GM12878 (cell line): ENCODE measurements around the gene LCE1A. TPM values are rescaled to one million over a fixed set of nuclear protein-coding genes. Genes with fewer than 3 reads are reported as not detected.

Experiments
- ATAC-seq: fragments of 200-7000 bp; cut with Tn5 transposase; 3 replicates; pipeline ENCODE4 v1.9.1; 2020; ENCODE audit warnings: mild to moderate bottlenecking, moderate library complexity
- BruUV-seq: library from RNA; stranded (reverse); fragments of 400-500 nt; replicated peaks from 2 replicates; lab custom pipeline; 2021; lab: Mats Ljungman, UMichigan
- CTCF ChIA-PET: fragments of 300-600 bp; sonication (Branson Sonifier 250); formaldehyde crosslinking; extraction: SDS; loops from one replicate; lab custom pipeline; 2021; ENCODE audit warnings: inconsistent platforms; lab: Yijun Ruan, JAX
- POLR2A ChIA-PET: fragments of 350-600 bp; formaldehyde crosslinking; extraction: SDS; loops from one replicate; lab custom pipeline; 2021; ENCODE audit warnings: inconsistent platforms; lab: Charles Lee
- RAD21 ChIA-PET: fragments of 300-600 bp; sonication (Branson Sonifier 250); formaldehyde crosslinking; loops from one replicate; lab custom pipeline; 2023; ENCODE audit warnings: antibody characterized with exemption; ENCODE audit not compliant: unreplicated experiment; lab: Charles Lee
- SMC1A ChIA-PET: fragments of 300-600 bp; sonication (Branson Sonifier 250); formaldehyde crosslinking; loops from one replicate; lab custom pipeline; 2023; ENCODE audit not compliant: unreplicated experiment, uncharacterized antibody; lab: Charles Lee
- DNase-seq: peaks from one replicate; pipeline ENCODE4 v3.0.0-alpha.2; 2011; ENCODE audit warnings: low read depth, low spot score
- FAIRE-seq: peaks from 3 replicates; lab custom pipeline; 2011; peaks lifted over from hg19 to GRCh38; lab: Jason Lieb, UNC
- H2AFZ ChIP-seq: 2 replicates; pipeline ENCODE4 v1.6.0; 2011; ENCODE audit warnings: low read depth, low read length, control low read depth; ENCODE audit not compliant: control insufficient read depth
- H3K27ac ChIP-seq: 2 replicates; pipeline ENCODE4 v1.5.1; 2011; ENCODE audit warnings: control low read depth; ENCODE audit not compliant: control insufficient read depth, insufficient read depth
- H3K27me3 ChIP-seq, 2 experiments: replicated peaks in 1 of 2; 2 replicates each; pipeline versions ENCODE4 v1.6.0 to v1.6.1; 2011; ENCODE audit warnings: low read length in 1 of 2; ENCODE audit not compliant: control insufficient read depth in 2 of 2, insufficient read depth in 2 of 2
- H3K36me3 ChIP-seq, 2 experiments: 2 replicates each; pipeline ENCODE4 v1.5.1; 2011; ENCODE audit warnings: low read length in 1 of 2; ENCODE audit not compliant: control insufficient read depth in 2 of 2, insufficient read depth in 2 of 2
- H3K4me1 ChIP-seq: 2 replicates; pipeline ENCODE4 v1.6.1; 2011; ENCODE audit warnings: mild to moderate bottlenecking, low read length, moderate library complexity, mixed read lengths; ENCODE audit not compliant: control insufficient read depth, insufficient read depth
- H3K4me2 ChIP-seq: 2 replicates; pipeline ENCODE4 v1.6.0; 2011; ENCODE audit warnings: control low read depth; ENCODE audit not compliant: control insufficient read depth, insufficient read depth
- H3K4me3 ChIP-seq: fragments of 200-600 bp; sonication (generic); 2 replicates; pipeline ENCODE4 v1.5.1; 2016
- H3K79me2 ChIP-seq: 2 replicates; pipeline ENCODE4 v1.6.0; 2011; ENCODE audit warnings: low read length; ENCODE audit not compliant: control insufficient read depth, insufficient read depth
- H3K9ac ChIP-seq: 2 replicates; pipeline ENCODE4 v1.8.0; 2011; ENCODE audit warnings: low read length, control low read depth, mixed read lengths; ENCODE audit not compliant: control insufficient read depth, insufficient read depth
- H3K9me3 ChIP-seq: replicated peaks from 3 replicates; pipeline ENCODE4 v1.5.1; 2011; ENCODE audit warnings: mild to moderate bottlenecking, low read length; ENCODE audit not compliant: control insufficient read depth, insufficient read depth
- H4K20me1 ChIP-seq: 2 replicates; pipeline ENCODE4 v1.6.0; 2011; ENCODE audit not compliant: control insufficient read depth, insufficient read depth
- EGR1 ChIP-seq, 2 experiments: IDR thresholded peaks; 1 replicate in 1 of 2; 2 replicates in 1 of 2; pipeline ENCODE4 v1.6.1; 2011 to 2012; ENCODE audit warnings: low read depth in 2 of 2, low read length in 2 of 2, borderline replicate concordance in 1 of 2, mild to moderate bottlenecking in 1 of 2, moderate library complexity in 1 of 2
- ETV6 ChIP-seq, 2 experiments: fragments of 450-650 bp in 1 of 2; IDR thresholded peaks in 1 of 2; conservative IDR thresholded peaks in 1 of 2; 2 replicates each; pipeline ENCODE4 v1.6.1; 2014; ENCODE audit warnings: antibody characterized with exemption in 1 of 2, borderline replicate concordance in 1 of 2, low read depth in 1 of 2, mild to moderate bottlenecking in 1 of 2, moderate library complexity in 1 of 2
- FOXM1 ChIP-seq: IDR thresholded peaks from 2 replicates; pipeline ENCODE4 v1.6.1; 2012; ENCODE audit warnings: low read depth, mild to moderate bottlenecking, inconsistent platforms, low read length, moderate library complexity
- PAX8 ChIP-seq: fragments of 450-650 bp; IDR thresholded peaks from 2 replicates; pipeline ENCODE4 v1.6.1; 2017; ENCODE audit warnings: mild to moderate bottlenecking, moderate library complexity
- SPI1 ChIP-seq: IDR thresholded peaks from 2 replicates; pipeline ENCODE4 v1.6.1; 2011; ENCODE audit warnings: low read depth, mild to moderate bottlenecking, low read length, moderate library complexity, borderline replicate concordance; ENCODE audit not compliant: insufficient read depth
- SREBF2 ChIP-seq: IDR thresholded peaks from 2 replicates; pipeline ENCODE4 v1.6.1; 2012; ENCODE audit warnings: mild to moderate bottlenecking, low read length
- TARDBP ChIP-seq: IDR thresholded peaks from 2 replicates; pipeline ENCODE4 v1.6.1; 2016; ENCODE audit warnings: borderline replicate concordance
- TBL1XR1 ChIP-seq: IDR thresholded peaks from 2 replicates; pipeline ENCODE4 v1.6.1; 2012; ENCODE audit warnings: low read depth, low read length, improper control_type of control experiment
- WGBS: methylation state at CpG from one replicate; pipeline ENCODE4 v1.1.6; 2016; ENCODE audit warnings: low lambda C conversion rate; ENCODE audit not compliant: insufficient replicate concordance, insufficient coverage; ENCODE audit errors: missing lambda C conversion rate; 5-methylcytosine and 5-hydroxymethylcytosine counted together
- in situ Hi-C: fragments of 300-500 bp; cut with MboI; formaldehyde crosslinking; loops from 9 replicates; pipeline ENCODE4 v1.14.3; 2018; ENCODE audit warnings: mixed read lengths
- intact Hi-C: fragments of 100-400 bp; cut with micrococcal nuclease; formaldehyde crosslinking; loops from one replicate; pipeline ENCODE4 v1.14.2; 2022; ENCODE audit not compliant: unreplicated experiment
- polyA plus RNA-seq, 11 experiments: library from polyadenylated mRNA; depleted of rRNA in 4 of 11; unstranded in 6 of 11; stranded (reverse) in 5 of 11; fragments of >200 nt; fragmentation: Nextera tagmentation in 4 of 11; fragmentation: Illumina TruSeq in 1 of 11; extraction: Ambion mirVana in 4 of 11; extraction: Trizol in 1 of 11; gene quantifications; 1 replicate in 1 of 11; 2 replicates in 10 of 11; pipeline versions ENCODE4 v1.2.1 to v1.2.3, GENCODE V29; 2011 to 2016; ENCODE audit warnings: inconsistent platforms in 2 of 11, missing spikeins in 2 of 11, low read depth in 1 of 11
- total RNA-seq, 4 experiments: library from RNA; depleted of rRNA in 3 of 4; stranded (reverse); fragments of >200 nt in 3 of 4; fragmentation: Illumina TruSeq in 1 of 4; extraction: Trizol in 1 of 4; gene quantifications; 2 replicates each; pipeline versions ENCODE4 v1.2.1 to v1.2.3, GENCODE V29; 2013 to 2021
- TF ChIP-seq, protein P1 (sequence below): fragments of 150-350 bp; IDR thresholded peaks from 2 replicates; pipeline ENCODE4 v1.6.1; 2014; ENCODE audit warnings: mild to moderate bottlenecking, low read depth, low read length

LCE1A gene
- total and polyA plus RNA-seq, 10 of the 15 experiments (the other 5 are each of a cell fraction or from before 2014, with no cell fraction given) = not detected

- Histone ChIP-seq H3K4me1 (no peaks in the 10 kb centered on the region), H3K36me3 (no peaks in the 10 kb centered on the region), H2AFZ (no peak within 1 kb of the TSS), H3K9ac (no peak within 1 kb of the TSS), H4K20me1 (no peaks in the 10 kb centered on the region), H3K27me3 (no peaks in the 10 kb centered on the region), H3K4me3 (no peak within 1 kb of the TSS), H3K9me3 (no peaks in the 10 kb centered on the region), H3K4me2 (no peak within 1 kb of the TSS), H3K27ac (no peak within 1 kb of the TSS), H3K79me2 (no peaks in the 10 kb centered on the region)
- CTCF ChIA-PET = no interaction called here
- POLR2A ChIA-PET = no interaction called here
- RAD21 ChIA-PET = no interaction called here
- in situ Hi-C loops = no loop called here
- no TSS peak for BruUV-seq
- WGBS = 22% methylated on average over 3 of the region's 3 CpGs
- no peak for ATAC-seq
- no peak for TF ChIP-seq PAX8
- no peak for TF ChIP-seq EGR1 (IDR thresholded peaks at IDR 0.05; ENCODE audit: borderline replicate concordance in 1 of 2, low read depth in 2 of 2, low read length in 2 of 2)
- TF ChIP-seq SPI1 = no peak
- no peak for TF ChIP-seq FOXM1
- no peak for TF ChIP-seq ETV6 (conservative IDR thresholded peaks at IDR 0.05 in 1 of 2, IDR thresholded peaks at IDR 0.05 in 1 of 2; ENCODE audit: borderline replicate concordance in 1 of 2, low read depth in 1 of 2)
- no peak for DNase-seq
- no peak for FAIRE-seq
- SMC1A ChIA-PET = interaction anchor here (0.6 kb wide), 1 partner anchor 107 kb away, joined by 3 read pairs; no protein-coding TSS in a partner anchor
- intact Hi-C loops = no loop called here
Observed at GRCh38 chr1:152842556-152842955, 15.3 kb downstream of the LCE1A start, which contains the start of gene LCE6A. LCE6A (plus strand) TSS chr1:152842856; CDS start chr1:152843521, 665 bp downstream.

- no peak overlapping the region for H3K4me2 ChIP-seq
- TF ChIP-seq TARDBP = no peak
- no peak for TF ChIP-seq TBL1XR1
- TF ChIP-seq, protein P1, sequence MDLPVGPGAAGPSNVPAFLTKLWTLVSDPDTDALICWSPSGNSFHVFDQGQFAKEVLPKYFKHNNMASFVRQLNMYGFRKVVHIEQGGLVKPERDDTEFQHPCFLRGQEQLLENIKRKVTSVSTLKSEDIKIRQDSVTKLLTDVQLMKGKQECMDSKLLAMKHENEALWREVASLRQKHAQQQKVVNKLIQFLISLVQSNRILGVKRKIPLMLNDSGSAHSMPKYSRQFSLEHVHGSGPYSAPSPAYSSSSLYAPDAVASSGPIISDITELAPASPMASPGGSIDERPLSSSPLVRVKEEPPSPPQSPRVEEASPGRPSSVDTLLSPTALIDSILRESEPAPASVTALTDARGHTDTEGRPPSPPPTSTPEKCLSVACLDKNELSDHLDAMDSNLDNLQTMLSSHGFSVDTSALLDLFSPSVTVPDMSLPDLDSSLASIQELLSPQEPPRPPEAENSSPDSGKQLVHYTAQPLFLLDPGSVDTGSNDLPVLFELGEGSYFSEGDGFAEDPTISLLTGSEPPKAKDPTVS = no peak
- TF ChIP-seq SREBF2 = no peak
- H3K4me1 ChIP-seq = no peaks in the 10 kb centered on the region
- BruUV-seq = no TSS peak
- intact Hi-C loops = no loop called here
- no peaks in the 10 kb centered on the region for H3K27me3 ChIP-seq
- ChIA-PET RAD21 (no interaction called here), POLR2A (no interaction called here), SMC1A (interaction anchor here (1.0 to 1.6 kb wide), 3 partner anchors 11 to 17 kb away, joined by 3 to 4 read pairs (median 3); no protein-coding TSS in a partner anchor), CTCF (interaction anchor here (1.2 to 2.3 kb wide), 2 partner anchors 15 to 337 kb away, joined by 4 to 10 read pairs; no protein-coding TSS in a partner anchor)
- H3K36me3 ChIP-seq = no peaks in the 10 kb centered on the region
- H3K79me2 ChIP-seq = no peaks in the 10 kb centered on the region
- no peak overlapping the region for H3K4me3 ChIP-seq
- FAIRE-seq (no peak), ATAC-seq (no peak), DNase-seq (no peak)
- H2AFZ ChIP-seq = no peak overlapping the region
- no peak overlapping the region for H3K27ac ChIP-seq
- H3K9me3 ChIP-seq = no peaks in the 10 kb centered on the region
- no peaks in the 10 kb centered on the region for H4K20me1 ChIP-seq
- WGBS = 0% methylated on average over 2 of the region's 2 CpGs
- in situ Hi-C loops = no loop called here
- no peak overlapping the region for H3K9ac ChIP-seq
Observed at GRCh38 chr1:152855661-152856060, 28.4 kb downstream of the LCE1A start.
